ENCODE results near the gene CTTN. TPM values are rescaled to one million over a fixed set of nuclear protein-coding genes. Genes with fewer than 3 reads are reported as not detected.

The CTTN gene
- total RNA-seq, 2 experiments from 2014 or later = 1.0 to 1.4 TPM

- no peak for ATAC-seq
These were observed 31.6 kb downstream of the CTTN start for GRCh38 chr11:70429724-70430521.

DNA sequence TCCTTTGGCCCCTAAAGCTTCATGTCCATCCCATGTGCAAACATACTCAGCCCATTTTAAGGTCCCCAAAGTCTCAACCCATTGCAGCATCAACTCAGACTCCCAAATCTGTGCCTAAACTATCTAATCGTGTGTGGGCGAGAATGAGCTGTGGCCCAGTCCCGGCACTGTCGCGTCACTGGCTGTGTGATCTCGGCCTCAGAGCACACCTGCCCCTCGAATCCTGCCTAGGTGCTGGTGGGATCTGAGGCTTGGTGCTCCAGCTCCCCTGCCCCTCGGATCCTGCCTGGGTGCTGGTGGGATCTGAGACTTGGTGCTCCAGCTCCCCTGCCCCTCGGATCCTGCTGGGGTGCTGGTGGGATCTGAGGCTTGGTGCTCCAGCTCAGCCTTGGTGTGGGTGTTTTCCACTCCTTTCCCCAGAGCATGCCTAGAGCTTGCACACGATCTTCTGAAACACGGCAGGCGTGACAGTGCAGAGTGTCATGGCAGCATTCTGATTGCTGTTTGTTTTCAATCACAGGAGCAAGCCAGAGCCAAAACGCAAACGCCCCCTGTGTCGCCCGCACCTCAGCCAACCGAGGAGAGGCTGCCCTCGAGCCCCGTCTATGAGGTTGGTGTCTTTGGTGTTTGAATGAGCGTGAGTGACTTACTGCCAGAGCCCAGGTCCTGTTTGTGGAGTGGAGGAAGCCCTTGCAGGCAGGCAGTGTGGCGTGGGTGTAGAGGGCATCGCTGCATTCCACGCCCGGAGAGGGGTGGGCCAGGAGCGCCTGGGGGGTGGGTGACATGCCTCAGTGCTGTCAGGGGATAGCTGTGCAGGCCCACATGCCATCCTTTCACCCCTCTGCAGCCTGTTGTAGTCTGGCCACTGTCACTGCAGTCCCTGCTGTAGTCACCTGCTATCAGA lies 32.6 kb downstream of the CTTN start:
- H3K9me3 Mint-ChIP-seq (ENCODE audit: low read depth) = no peaks in the 10 kb centered on the region
- CTCF ChIA-PET = no interaction called here
- H3K4me3 Mint-ChIP-seq = no peak overlapping the region
- no peaks in the 10 kb centered on the region for H3K36me3 Mint-ChIP-seq
- H3K4me1 Mint-ChIP-seq = no peaks in the 10 kb centered on the region
- no peak for ATAC-seq
- H3K27me3 Mint-ChIP-seq = peaks cover 5% of the 10 kb centered on the region
- DNase-seq = no peak
- no peak overlapping the region for H3K27ac Mint-ChIP-seq

More at GRCh38 chr11:70429724-70430521, 31.6 kb downstream of the CTTN start:
- CTCF ChIA-PET = no interaction called here
- no peaks in the 10 kb centered on the region for H3K9me3 Mint-ChIP-seq (ENCODE audit: low read depth)
- H3K27me3 Mint-ChIP-seq = peaks cover 8% of the 10 kb centered on the region
- DNase-seq = no peak
- H3K4me3 Mint-ChIP-seq = no peak overlapping the region
- H3K4me1 Mint-ChIP-seq = peaks cover 3% of the 10 kb centered on the region
- no peaks in the 10 kb centered on the region for H3K36me3 Mint-ChIP-seq
- H3K27ac Mint-ChIP-seq = no peak overlapping the region

DNA sequence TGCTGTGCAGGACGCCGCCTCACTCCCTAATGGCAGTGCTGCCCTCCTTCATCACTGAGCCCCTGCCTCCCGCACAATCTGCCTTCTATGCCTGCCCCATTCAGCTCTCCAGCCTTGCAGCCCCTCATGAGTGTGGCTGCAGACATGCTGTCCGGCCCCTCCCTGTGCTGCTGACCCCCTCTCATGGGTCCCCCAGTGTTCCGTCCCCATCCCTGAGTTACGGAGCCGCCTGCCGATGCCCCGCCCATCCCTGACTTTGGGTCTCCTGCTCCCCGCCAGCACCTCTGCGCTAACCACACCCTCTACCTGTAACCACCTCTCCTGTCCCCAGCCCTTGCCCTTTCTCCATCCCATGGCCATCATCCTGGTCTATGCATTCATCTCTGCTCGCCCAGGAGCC lies 33.3 kb downstream of the CTTN start:
- H3K27me3 Mint-ChIP-seq = peaks cover 5% of the 10 kb centered on the region
- H3K27ac Mint-ChIP-seq = no peak overlapping the region
- DNase-seq (no peak), ATAC-seq (no peak)
- H3K9me3 Mint-ChIP-seq (ENCODE audit: low read depth) = no peaks in the 10 kb centered on the region
- H3K4me3 Mint-ChIP-seq = no peak overlapping the region
- no peaks in the 10 kb centered on the region for H3K36me3 Mint-ChIP-seq
- CTCF ChIA-PET = no interaction called here
- H3K4me1 Mint-ChIP-seq = no peaks in the 10 kb centered on the region

DNA sequence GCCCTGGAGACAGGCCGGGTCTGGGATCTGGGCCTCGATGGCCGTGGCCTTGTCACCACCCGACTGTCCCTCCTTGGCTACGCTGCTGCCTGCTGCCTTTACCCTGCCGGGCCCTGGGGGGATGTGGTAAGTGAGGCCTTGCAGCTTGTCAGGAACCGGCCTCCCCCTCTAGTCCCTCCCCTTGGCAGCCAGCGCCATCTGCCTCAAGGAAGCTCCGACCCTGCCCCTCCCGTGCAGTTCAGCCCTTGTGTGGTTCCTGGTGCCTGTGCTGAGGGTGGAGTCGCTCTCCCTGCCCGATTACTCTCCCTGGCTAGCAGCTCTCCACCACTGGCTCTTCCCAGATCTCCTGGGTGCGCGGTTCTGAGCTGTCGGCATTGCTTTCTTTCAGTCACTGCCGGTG lies 33.7 kb downstream of the CTTN start:
- Mint-ChIP-seq H3K36me3 (no peaks in the 10 kb centered on the region), H3K27ac (no peak overlapping the region), H3K9me3 (ENCODE audit: low read depth) (no peaks in the 10 kb centered on the region), H3K27me3 (peaks cover 5% of the 10 kb centered on the region), H3K4me1 (no peaks in the 10 kb centered on the region), H3K4me3 (no peak overlapping the region)
- CTCF ChIA-PET = no interaction called here
- DNase-seq = no peak
- ATAC-seq = no peak

GRCh38 chr11:70432580-70432979 lies 34.3 kb downstream of the CTTN start:
- no peaks in the 10 kb centered on the region for H3K9me3 Mint-ChIP-seq (ENCODE audit: low read depth)
- peak; percentile 16 for ATAC-seq
- H3K27ac Mint-ChIP-seq = no peak overlapping the region
- peaks cover 2% of the 10 kb centered on the region for H3K27me3 Mint-ChIP-seq
- no peaks in the 10 kb centered on the region for H3K4me1 Mint-ChIP-seq
- DNase-seq = no peak
- H3K36me3 Mint-ChIP-seq = no peaks in the 10 kb centered on the region
- CTCF ChIA-PET = no interaction called here
- no peak overlapping the region for H3K4me3 Mint-ChIP-seq

GRCh38 chr11:70433038-70433437 lies 34.7 kb downstream of the CTTN start:
- Mint-ChIP-seq H3K27ac (no peak overlapping the region), H3K36me3 (no peaks in the 10 kb centered on the region)

DNA sequence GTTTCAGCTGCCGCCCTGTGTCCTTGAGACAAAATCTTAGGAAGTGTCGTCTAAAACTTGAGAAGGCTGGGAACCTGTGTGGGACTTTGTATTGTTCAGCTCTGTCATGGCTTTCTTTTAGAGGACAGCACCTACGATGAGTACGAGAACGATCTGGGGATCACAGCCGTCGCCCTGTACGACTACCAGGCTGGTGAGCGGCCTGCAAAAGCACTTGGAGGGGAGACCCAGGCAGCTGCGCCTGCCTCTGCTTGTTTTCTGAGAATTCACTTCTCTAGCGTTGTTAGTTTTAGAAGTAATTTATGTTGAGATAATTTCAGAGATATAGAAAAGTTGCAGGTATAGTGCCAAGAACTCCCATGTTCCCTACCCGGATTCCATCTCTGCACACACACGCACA lies 35.2 kb downstream of the CTTN start:
- H3K9me3 Mint-ChIP-seq (ENCODE audit: low read depth) = no peaks in the 10 kb centered on the region
- H3K4me3 Mint-ChIP-seq = no peak overlapping the region
- ATAC-seq (no peak), DNase-seq (no peak)
- H3K36me3 Mint-ChIP-seq = no peaks in the 10 kb centered on the region
- CTCF ChIA-PET = no interaction called here
- peaks cover 6% of the 10 kb centered on the region for H3K27me3 Mint-ChIP-seq
- no peak overlapping the region for H3K27ac Mint-ChIP-seq
- H3K4me1 Mint-ChIP-seq = no peaks in the 10 kb centered on the region

More at GRCh38 chr11:70433038-70433437, 34.7 kb downstream of the CTTN start:
- no peak for ATAC-seq
- H3K27me3 Mint-ChIP-seq = peaks cover 4% of the 10 kb centered on the region
- H3K9me3 Mint-ChIP-seq (ENCODE audit: low read depth) = no peaks in the 10 kb centered on the region
- CTCF ChIA-PET = no interaction called here
- no peak overlapping the region for H3K4me3 Mint-ChIP-seq
- no peak for DNase-seq
- H3K4me1 Mint-ChIP-seq = no peaks in the 10 kb centered on the region

DNA sequence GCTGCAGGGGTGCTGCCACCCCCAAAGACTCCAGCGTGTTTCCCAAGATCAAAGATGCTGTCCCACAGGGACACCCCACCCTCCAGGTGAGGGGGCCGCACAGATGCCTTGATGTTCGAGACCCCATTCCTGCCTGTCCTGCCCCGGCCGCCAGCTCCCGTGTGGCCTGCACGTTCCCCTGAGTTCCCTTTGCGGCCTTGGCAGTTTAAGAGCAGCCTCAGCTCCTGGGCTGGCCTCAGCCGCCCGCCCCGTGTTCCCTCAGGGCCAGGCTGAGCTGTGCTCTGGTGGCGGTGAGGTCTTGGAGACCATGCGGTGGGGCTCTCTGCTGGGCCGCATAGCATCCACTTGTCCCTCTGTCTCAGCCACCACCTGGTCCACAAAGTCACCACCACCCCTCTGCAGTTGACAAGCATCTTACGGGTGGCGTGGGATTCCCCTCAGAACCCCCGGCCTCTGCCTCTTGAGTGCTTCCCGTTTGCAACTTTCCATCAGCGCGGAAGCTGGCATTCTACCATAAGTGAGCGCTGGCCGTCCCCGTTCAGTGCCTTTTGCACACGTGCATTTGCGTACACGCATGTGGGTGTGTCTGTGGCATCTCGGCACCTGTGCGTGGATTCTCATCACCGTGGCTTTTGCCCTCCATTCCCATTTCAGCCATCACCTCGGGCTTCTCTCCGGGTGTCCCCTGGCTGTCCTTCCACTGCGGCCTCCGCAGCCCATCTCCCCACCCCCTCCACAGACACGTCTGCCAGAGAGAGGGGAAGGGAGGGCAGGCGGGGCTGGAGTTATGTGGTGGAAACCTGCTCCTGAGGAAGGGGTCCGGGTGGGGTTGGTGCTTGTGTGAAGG lies 35.9 kb downstream of the CTTN start:
- Mint-ChIP-seq H3K9me3 (ENCODE audit: low read depth) (no peaks in the 10 kb centered on the region), H3K27me3 (peaks cover 6% of the 10 kb centered on the region), H3K4me1 (no peaks in the 10 kb centered on the region), H3K4me3 (no peak overlapping the region), H3K27ac (no peak overlapping the region), H3K36me3 (no peaks in the 10 kb centered on the region)
- ATAC-seq (no peak), DNase-seq (no peak)
- CTCF ChIA-PET = no interaction called here

DNA sequence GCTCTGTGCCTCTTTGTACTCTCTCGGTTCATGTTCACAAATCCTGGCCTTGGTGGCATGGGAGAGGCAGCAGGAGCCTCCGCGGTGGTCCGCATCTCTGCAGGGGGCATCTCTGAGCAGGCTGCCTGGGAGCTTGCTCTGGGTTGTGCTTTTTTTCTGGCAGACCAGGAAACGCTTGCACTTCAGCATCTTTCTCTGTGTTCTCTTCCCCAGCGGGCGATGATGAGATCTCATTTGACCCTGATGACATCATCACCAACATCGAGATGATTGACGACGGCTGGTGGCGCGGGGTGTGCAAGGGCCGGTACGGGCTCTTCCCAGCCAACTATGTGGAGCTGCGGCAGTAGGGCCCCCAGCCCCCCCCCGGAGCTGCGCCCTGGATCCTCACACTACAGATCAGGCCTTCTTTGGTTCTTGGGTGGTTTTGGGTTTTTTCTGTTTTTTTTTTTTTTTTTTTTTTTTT lies 36.5 kb downstream of the CTTN start:
- H3K27me3 Mint-ChIP-seq = peaks cover 11% of the 10 kb centered on the region
- no peaks in the 10 kb centered on the region for H3K9me3 Mint-ChIP-seq (ENCODE audit: low read depth)
- no peak overlapping the region for H3K4me3 Mint-ChIP-seq
- no peak overlapping the region for H3K27ac Mint-ChIP-seq
- CTCF ChIA-PET = no interaction called here
- no peaks in the 10 kb centered on the region for H3K36me3 Mint-ChIP-seq
- ATAC-seq (no peak), DNase-seq (no peak)
- no peaks in the 10 kb centered on the region for H3K4me1 Mint-ChIP-seq

DNA sequence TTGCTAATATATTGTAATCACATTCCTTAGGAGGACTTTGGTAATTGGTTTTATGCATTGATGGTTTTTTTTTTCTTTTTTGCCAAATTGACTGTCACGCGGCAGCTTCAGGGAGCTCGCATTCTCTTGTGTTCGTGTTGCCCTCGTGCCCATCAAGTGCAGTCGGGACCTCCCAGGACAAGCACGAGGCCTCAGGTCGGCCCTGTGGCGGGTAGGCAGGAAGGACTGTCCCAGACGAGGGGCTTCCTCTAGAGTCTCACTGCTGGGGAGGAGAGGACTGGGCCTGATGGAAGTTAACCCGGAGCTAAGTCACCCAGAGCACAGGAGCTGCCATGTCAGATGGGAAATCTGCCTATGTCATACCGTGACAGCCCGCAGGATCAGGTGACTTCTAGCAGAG lies 37.0 kb downstream of the CTTN start:
- H3K36me3 Mint-ChIP-seq = no peaks in the 10 kb centered on the region
- CTCF ChIA-PET = no interaction called here

DNA sequence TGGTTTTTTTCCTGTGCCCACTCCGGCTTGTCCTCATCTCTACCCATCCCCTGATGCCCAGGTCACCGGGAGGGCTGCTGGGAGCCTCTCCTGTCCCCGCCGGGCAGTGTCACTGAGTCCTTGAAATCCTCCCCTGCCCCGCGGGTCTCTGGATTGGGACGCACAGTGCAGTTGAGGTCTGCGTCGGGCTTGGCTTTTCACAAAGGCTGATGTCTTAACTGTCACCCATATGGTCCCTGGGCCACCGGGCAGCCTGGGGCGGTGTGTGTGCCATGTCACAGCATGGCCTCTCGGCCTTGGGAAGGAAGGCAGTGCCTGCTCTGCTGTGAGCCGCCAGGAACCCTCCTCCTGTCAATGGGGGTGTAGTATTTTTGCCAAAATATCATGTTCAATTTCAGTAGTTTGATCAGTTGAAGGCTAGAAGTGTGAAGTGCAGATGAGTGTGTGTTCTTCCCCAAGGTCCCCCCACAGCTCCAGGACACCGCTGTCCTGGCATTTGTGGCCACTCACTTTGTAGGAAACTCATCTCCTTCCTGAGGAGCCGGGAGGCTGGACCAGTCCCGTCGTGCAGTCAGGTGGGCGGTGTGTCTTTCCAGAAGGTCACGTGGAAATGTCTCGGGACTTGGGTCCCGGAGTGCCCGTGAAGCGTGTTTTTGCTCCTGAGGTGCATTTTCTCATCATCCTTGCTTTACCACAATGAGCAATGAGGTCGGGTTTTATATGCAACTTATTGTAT lies 37.6 kb downstream of the CTTN start:
- H3K27ac Mint-ChIP-seq = no peak overlapping the region
- DNase-seq = no peak
- CTCF ChIA-PET = no interaction called here
- H3K9me3 Mint-ChIP-seq (ENCODE audit: low read depth) = no peaks in the 10 kb centered on the region
- ATAC-seq = no peak
- no peaks in the 10 kb centered on the region for H3K4me1 Mint-ChIP-seq
- peaks cover 11% of the 10 kb centered on the region for H3K27me3 Mint-ChIP-seq
- no peaks in the 10 kb centered on the region for H3K36me3 Mint-ChIP-seq
- H3K4me3 Mint-ChIP-seq = no peak overlapping the region

More for the DNA sequence above, 37.0 kb downstream of the CTTN start:
- no peaks in the 10 kb centered on the region for H3K4me1 Mint-ChIP-seq
- no peak overlapping the region for H3K27ac Mint-ChIP-seq
- no peak for ATAC-seq
- no peaks in the 10 kb centered on the region for H3K9me3 Mint-ChIP-seq (ENCODE audit: low read depth)
- no peak overlapping the region for H3K4me3 Mint-ChIP-seq
- peaks cover 11% of the 10 kb centered on the region for H3K27me3 Mint-ChIP-seq
- no peak for DNase-seq

DNA sequence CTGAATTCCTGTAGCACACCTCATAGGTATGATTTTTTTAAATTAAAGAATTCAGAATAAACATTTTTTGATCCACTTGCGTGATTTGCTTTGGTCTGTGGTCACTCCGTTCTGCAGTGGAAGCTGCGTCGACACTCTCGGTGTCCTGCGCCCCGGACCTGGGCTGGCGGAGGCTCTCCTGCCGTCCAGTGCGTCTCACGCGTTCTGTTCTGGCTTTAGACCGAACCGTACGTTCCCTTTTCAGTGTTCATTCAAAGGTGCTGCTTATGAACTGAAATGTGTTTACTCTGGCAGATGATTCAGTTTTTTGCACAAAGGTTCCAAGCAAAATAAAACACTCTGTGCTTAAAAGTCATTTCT lies 38.2 kb downstream of the CTTN start:
- DNase-seq = no peak
- no peaks in the 10 kb centered on the region for H3K9me3 Mint-ChIP-seq (ENCODE audit: low read depth)
- H3K4me1 Mint-ChIP-seq = no peaks in the 10 kb centered on the region
- H3K27ac Mint-ChIP-seq = no peak overlapping the region
- no peaks in the 10 kb centered on the region for H3K36me3 Mint-ChIP-seq
- no peak overlapping the region for H3K4me3 Mint-ChIP-seq
- peaks cover 11% of the 10 kb centered on the region for H3K27me3 Mint-ChIP-seq
- ATAC-seq = no peak
- CTCF ChIA-PET = no interaction called here

Data from activated CD8-positive, alpha-beta memory T cell treated with anti-CD3 and anti-CD28 coated beads, Interleukin-2, amount 10 ng/mL, durations not matched to agents 7 days and 5 days (primary cell).